Left colon (tissue), 2 donors: ENCODE data around the gene STK32B. TPM values are rescaled to one million over a fixed set of nuclear protein-coding genes. Genes with fewer than 3 reads are reported as not detected.
"Not testable (repeated sequence)": the region's sequence is repeated elsewhere in the genome, so short reads cannot be mapped to it uniquely, and the experiment has no call there.

ENCODE experiments used
- ATAC-seq: fragments of 200-7000 bp; cut with Tn5 transposase; one replicate; pipeline ENCODE4 v1.9.1; 2020; ENCODE audit warnings: mild to moderate bottlenecking, moderate library complexity
- DNase-seq, 2 donors: peaks; one replicate each; pipeline ENCODE4 v3.0.0-alpha.2; 2020
- intact Hi-C, 2 donors: fragments of 100-400 bp; cut with DNase I in 1 of 2; cut with micrococcal nuclease in 1 of 2; formaldehyde crosslinking; loops; one replicate each; pipeline versions ENCODE4 v1.11.2 to v1.14.0; 2022; cut with DNase I, micrococcal nuclease
- total RNA-seq, 2 donors: library from RNA; stranded (reverse); fragmentation: NEBNext Ultra II Directional; extraction: Animal tissue kit (Norgen Biotek cat#: 25700); gene quantifications; one replicate each; pipeline ENCODE4 v1.2.1, GENCODE V29; 2021
- donor health status: DM: no; HTN: no; CAD: no.
- donor health status: DM: yes; HTN: yes; CAD: no.

The STK32B gene
- total RNA-seq, 2 donors from 2014 or later, result 0.40 to 0.78 TPM

DNA sequence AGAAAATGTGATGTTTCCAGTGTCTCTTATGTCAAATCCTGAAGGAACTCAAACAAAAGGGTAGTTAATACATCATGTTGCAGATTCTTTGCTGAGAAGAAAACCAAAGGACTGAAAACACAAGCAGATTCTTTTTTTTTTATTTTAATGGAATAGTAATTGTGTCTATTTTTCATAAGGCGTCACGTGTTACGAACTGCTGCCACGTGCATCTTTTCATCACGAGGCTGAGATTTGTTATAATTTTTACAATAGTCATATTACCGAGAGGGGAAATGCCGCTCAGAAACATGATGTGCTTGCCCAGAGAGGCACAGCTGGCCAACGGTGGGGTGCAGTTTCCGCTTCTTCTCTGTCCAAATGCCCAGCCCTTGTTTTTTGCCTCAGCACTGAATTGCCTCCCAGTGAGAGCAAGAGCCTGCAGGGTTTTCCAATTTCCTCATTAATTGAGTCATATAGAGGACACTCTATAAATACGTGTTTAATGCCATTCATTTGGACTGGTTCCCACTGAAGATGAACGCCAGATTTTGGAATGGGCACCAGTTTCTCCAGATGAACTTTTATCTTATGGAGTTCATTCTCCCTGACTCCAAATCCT, 225.3 kb downstream of the STK32B start:
- ATAC-seq (no peak), DNase-seq (no peak)
- intact Hi-C loops, result no loop called here

DNA sequence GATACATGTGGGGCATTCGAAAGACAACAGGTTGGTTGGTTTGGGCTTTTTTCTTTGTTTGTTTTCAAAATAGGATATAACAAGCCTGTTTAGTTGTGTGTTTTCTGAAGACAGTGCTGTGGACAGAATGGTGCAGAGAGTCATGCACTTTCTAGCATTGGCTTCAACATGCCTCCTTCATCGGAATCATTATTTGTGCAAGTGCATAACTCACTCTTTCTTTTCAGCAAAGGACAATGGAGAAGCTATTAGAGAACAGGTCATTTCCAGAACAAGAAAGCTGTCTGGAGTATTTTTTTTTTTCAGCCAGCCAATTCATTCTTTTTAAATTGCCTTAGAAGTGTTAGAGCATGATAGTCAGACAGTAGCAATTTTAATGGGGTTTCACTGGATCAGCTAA, 225.8 kb downstream of the STK32B start:
- no peak for ATAC-seq
- intact Hi-C loops, result no loop called here
- no peak for DNase-seq

DNA sequence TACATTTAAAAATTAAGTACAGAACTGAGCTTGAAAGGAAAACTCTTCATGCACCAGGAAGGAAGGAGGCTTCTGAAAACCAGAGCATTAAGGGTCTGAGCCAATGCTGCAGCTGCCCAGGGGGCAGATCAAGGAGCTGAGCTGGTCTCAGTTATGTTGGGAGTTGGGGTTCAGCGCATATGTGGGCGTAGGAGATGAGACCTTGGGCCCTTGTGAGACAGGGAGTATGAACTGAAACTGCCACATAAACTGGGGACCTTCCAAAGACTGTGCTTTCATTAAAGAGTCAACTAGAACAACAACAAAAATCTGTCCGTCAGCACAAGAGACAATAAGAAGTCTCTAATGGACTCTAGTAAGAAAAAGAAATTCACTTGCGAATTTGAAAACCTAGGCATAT, 226.9 kb downstream of the STK32B start:
- ATAC-seq, result no peak
- DNase-seq, result no peak
- intact Hi-C loops, result no loop called here

DNA sequence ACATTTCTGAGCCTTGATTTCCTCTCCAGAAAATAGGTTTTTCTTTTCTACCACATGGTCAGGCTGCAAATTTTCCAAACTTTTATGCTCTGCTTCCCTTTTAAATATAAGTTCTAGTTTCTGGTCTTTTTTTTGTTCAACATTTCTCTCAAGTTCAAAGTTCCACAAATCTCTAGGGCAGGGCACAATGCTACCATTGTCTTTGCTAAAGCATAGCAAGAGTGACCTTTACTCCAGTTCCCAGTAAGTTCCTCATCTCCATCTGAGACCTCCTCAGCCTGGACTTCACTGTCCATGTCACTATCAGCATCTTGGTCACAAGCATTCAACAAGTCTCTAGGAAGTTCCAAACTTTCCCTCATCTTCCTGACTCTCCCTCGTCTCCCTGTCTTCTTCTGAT, 228.8 kb downstream of the STK32B start:
- intact Hi-C loops, ATAC-seq, DNase-seq: not testable (repeated sequence)

DNA sequence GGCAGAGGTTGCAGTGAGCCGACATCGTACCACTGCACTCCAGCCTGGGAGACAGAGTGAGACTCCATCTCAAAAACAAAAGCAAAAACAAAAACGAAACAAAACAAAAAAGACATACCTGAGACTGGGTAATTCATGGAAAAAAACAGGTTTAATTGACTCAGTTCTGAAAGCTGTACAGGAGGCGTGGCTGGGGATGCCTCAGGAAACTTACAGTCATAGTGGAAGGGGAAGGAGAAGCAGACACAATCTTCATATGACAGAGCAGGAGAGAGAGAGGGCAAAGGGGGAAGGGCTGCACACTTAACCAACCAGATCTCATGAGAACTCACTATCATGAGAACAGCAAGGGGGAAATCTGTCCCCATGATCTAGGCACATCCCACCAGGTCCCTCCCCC, 229.5 kb downstream of the STK32B start:
- DNase-seq (no peak), ATAC-seq (no peak)
- intact Hi-C loops, result no loop called here

DNA sequence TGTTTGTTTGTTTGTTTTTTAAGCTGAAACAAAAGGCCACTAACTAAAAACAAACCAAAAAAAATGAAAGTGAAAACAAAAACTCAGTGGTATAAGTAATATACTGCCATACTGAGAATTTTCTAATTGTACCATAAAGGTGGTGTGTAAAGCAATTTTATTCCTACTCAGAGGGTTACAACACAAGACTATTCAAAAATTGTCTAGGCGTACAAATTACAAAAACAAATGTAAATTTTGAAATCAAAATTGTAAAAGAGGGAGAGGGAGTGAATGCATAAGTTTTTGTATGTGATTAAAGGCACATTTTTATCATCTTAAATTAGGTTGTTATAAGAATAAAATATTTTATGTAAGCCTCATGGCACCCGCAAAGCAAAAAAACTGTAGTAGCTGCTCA, 232.6 kb downstream of the STK32B start:
- intact Hi-C loops, result no loop called here
- ATAC-seq (no peak), DNase-seq (no peak)

DNA sequence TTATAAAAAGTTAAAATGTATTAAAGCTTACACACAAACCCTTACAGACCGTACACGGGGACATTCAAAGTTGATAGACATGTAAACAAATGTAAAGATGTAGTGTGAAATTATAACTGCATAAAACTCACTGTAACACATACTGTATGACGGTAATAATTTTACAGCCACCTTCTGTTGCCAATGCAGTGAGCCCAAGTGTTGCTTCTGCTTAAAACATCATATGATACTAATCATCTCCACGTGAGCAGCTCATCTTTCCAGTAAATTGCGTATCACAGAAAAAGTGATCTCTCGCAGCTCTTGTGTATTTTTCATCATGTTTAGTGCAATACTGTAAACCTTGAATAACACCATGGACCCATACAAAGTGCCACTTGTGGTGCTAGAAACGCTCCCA, 233.2 kb downstream of the STK32B start:
- ATAC-seq, result no peak
- DNase-seq, result no peak
- intact Hi-C loops, result no loop called here

DNA sequence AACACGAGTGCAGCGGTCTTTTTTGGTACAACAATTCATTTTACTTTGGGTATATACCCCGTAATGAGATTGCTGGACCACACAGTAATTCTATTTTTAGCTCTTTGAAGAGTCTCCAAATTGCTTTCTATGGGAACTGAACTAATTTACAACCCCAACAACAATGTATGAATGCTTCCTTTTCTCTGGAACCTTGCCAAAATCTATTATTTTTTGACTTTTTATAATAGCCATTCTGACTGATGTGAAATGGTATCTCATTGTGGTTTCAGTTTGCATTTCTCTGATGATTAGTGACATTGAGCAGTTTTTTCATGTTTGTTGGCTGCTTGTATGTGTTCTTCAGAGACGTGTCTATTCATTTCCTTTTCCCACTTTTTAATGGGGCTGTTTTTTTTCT, 240.8 kb downstream of the STK32B start:
- intact Hi-C loops, result no loop called here
- DNase-seq, result no peak

DNA sequence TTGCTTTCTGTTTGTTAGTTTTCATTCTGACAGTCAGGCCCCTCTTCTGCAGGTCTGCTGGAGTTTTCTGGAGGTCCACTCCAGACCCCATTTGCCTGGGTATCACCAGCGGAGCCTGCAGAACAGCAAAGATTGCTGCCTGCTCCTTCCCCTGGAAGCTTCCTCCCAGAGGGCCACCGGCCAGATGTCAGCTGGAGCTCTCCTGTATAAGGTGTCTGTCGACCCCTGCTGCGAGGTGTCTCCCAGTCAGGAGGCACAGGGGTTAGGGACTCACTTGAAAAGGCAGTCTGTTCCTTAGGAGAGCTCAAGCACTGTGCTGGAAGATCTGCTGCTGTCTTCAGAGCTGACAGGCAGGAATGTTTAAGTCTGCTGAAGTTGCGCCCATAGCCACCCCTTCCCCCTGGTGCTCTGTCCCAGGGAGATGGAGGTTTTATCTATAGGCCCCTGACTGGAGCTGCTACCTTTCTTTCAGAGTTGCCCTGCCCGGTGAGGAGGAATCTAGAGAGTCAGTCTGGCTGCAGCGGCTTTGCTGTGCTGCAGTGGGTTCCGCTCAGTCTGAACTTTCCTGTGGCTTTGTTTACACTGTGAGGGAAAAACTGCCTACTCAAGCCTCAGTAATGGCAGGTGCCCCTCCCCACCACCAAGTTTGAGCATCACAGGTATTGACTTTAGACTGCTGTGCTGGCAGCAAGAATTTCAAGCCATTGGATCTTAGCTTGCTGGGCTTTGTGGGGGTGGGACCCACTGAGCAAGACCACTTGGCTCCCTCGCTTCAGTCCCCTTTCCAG, 246.9 kb downstream of the STK32B start:
- DNase-seq, intact Hi-C loops, ATAC-seq: not testable (repeated sequence)

More for the DNA sequence above, 240.8 kb downstream of the STK32B start:
- no peak for ATAC-seq

DNA sequence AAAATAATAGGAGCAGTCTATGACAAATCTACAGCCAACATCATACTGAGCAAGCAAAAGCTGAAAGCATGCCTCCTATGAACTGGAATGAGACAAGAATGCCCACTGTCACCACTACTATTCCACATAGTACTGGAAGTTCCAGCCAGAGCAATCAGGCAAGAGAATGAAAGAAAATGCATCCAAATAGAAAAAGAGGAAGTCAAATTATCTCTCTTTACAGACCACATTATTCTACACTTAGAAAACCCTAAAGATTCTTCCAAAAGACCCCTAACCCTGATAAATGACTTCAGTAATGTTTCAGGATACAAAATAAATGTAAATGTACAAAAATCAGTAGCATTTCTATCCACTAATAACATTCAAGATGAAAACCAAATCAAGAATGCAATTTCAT, 249.0 kb downstream of the STK32B start:
- no peak for ATAC-seq
- DNase-seq, result no peak
- intact Hi-C loops, result no loop called here

DNA sequence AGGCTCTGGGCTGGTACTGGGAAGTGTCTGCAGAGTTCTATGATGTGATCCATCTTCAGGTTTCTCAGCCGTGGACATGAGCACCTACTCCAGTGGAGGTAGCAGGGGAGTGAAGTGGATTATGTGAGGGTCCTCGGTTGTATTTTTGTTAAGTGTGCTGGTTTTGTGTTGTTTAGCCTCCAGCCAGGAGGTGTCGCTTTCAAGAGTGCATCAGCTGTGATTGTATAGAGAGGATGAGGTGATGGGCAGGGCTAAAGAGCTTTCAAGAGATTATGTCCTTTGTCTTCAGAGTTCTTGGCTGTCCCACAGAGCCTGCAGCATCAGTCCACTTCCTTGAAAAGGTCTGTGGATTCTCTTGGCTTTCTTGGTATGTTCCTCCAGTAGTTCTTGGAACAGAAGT, 256.6 kb downstream of the STK32B start:
- intact Hi-C loops, result no loop called here
- ATAC-seq (no peak), DNase-seq (no peak)

DNA sequence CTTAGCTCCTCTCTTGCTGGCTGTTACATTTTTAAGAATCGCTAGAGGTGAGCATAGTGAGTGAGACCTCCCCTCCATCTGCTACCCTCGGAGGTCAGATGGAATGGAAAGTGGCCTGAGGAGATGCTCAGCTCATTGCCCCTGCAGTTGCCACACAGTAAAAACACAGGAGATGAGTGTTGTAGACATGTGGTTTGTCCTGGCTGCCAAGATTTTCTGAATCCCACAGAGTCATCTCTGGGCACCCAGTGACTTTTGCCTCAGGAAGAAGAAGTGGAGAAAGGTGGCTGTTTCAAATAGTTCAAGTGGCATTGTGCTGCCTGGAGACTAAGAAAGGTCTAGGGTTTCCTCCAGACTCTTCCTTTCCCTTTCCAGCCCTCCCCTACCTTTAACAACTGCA, 271.0 kb downstream of the STK32B start:
- DNase-seq (no peak), ATAC-seq (no peak)
- intact Hi-C loops, result no loop called here

DNA sequence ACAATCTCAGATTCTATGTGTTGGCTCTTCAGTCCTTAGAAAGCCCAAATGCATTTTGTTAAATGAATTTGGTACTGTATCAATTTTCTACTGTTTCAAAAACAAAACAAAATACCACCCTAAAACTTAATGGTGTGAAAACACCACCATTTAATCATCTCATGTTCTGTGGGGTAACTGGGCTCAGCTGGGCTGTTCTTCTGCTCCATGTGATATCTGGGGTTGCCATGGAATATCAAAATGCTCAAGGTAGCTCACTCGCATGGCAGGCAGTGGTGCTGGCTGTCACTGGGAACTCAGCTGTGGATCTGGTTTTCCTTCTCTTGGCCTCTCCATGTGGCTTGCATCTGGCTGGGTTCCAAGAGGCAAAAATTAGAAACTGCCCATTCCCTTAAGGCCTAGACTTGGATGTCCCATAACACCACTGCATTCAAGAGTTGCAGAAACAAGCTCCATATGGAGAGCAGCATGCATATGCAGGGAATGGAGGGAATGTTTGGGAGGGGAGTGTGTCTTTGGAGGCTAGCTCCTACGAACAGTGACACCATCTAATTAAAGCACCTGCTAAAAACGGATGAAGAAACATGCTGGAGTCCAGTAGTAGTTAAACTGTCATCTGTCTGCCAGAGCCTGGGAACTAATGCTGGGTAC, 279.2 kb downstream of the STK32B start:
- intact Hi-C loops, result no loop called here
- ATAC-seq (no peak), DNase-seq (no peak)

DNA sequence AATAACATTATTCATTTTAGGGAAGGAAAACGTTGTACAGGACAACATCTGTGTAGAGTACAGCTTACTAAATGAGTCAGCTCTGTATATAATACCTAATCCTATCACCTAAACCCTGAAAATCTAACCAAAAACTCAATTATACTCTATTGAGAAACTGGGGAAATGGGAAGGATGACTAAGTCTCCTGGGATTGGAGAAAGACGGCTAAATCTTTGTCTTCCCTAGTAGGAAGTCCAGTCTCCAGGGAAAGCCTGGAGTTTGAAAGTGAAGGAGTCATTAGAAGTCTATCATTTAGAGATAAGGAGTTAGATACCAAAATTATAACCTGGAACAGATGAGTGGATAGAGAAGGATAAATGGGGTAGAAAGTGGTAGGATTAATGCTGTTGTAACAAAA, 286.5 kb downstream of the STK32B start:
- ATAC-seq, result no peak
- intact Hi-C loops, result no loop called here
- no peak for DNase-seq

DNA sequence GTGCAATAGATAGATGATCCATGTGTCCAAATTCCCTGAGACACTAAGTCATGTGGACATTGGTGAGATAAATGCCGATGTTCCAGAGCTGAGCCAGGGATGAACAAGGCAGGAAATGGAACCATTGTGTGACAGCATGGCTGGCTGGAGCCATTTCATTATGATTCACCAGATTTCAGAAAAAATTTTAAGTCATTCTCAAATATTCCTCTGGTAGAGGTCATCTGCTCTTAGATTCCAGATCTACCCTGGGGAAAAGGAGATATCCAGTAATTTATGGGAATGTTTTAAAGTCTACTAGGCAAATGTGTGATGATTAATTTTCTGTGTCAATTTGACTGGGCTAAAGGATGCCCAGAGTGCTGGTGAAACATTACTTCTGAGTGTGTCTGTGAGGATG, 287.3 kb downstream of the STK32B start:
- DNase-seq (no peak), ATAC-seq (no peak)
- intact Hi-C loops, result no loop called here

DNA sequence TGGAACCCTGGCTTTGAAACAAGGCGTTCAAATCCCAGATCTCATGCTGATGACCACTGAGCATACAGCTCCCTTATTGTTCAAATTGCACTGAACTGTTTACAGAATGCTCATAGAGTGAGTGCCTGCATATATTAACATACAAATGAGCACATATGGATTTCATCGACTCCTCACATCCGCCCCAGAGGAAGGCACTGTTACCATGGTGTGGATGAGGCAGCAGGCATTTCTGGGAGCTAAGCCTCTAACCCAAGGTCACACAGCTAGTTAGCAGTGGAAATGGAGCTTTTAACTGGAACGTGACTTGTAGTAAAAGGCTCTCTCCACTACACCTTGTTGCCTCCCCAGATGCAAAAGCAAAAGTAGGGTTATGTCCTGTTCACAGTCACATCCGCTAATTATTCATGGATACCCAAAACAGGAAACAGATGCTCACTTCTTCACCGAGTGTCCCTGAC, 289.7 kb downstream of the STK32B start:
- DNase-seq (no peak), ATAC-seq (no peak)
- intact Hi-C loops, result no loop called here

DNA sequence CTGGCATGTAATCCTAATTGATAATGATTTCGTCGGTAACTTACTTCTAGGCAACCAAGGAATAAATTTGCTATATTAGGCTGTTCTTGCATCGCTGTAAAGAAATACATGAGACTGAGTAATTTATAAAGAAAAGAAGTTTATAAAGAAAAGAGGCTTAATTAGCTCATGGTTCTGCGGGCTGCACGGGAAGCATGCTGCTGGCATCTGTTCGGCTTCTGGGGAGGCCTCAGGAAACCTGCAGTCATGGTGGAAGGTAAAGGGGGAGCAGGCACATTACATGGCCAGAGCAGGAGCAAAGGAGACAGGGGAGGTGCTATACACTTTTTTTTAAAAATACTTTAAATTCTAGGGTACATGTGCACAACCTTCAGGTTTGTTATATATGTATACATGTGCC, 290.2 kb downstream of the STK32B start:
- no peak for DNase-seq
- no peak for ATAC-seq

DNA sequence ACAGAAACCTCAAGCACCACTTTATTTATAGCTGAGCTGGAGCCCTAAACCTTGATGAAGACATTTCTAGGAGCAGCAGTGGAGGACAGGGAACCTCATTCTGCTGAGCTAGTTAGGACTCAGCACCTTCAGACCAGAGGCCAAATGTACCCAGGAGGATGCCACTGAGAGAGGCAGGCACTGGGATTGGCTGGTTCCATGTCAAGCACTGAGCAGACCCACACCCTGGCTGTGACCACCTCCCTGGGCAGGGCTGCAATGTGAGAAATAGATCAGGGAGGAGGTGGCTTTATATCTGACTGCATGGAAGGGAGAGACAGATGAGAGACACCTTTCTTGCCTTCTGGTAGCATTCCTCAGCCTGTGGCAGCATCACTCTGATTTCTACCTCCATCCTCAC, 304.6 kb downstream of the STK32B start:
- no peak for ATAC-seq
- intact Hi-C loops, result no loop called here
- no peak for DNase-seq

More for the DNA sequence above, 290.2 kb downstream of the STK32B start:
- intact Hi-C loops, result no loop called here

DNA sequence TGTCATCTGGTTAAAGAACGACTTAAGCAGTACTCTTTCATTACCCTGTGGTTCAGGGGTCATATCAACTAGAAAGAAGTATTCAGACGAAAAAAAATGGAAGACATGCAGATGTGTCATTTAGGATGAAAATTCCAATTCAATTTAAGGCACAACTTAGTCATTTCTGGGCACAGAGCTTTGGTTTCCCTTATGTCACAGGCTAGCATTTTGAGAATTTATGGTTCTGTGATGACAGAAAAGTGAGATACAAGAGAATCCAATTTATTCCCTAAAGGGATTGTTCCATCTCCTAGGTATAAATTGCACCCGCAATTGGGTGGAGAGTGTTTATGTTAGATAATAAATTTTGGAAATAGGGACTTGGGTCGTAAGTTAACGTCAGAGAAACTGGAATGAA, 306.6 kb downstream of the STK32B start:
- intact Hi-C loops, result no loop called here
- no peak for ATAC-seq
- no peak for DNase-seq

DNA sequence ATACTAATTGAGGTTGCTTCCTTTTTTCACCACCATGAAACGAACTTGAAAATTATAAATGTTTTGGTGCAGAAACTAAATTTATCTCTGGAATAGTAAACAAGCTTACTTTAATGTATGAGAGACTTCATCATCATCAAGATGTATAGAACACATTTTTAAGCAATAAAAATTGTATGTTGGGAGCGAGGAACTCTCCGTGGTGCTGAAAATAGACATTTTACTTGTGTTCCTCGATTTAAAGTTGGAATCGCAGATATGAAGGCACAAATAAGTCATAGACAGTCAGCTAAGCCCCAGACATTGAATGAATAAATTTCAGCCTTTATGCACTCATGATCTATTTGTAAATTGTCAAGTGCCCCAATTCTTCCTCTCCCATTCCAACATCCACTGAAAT, 310.7 kb downstream of the STK32B start:
- no peak for DNase-seq
- ATAC-seq, result no peak
- intact Hi-C loops, result no loop called here
